Stimulated activated naive CD8-positive, alpha-beta T cell treated with anti-CD3 and anti-CD28 coated beads, Interleukin-15, amount 100 ng/mL, for 72 hours (primary cell): ENCODE results near the gene FCN2.
A peak's percentile ranks its signal among the peaks of the same experiment; 100 is the strongest.

Source experiments
- ATAC-seq: fragments of 150-1000 bp; cut with Tn5 transposase; 2 replicates; pipeline ENCODE4 v1.10.0; 2021; ENCODE audit warnings: mild to moderate bottlenecking, moderate library complexity
- DNase-seq, 2 donors: peaks; one replicate each; pipeline ENCODE4 v3.0.0; 2021 to 2022
- H3K27ac Mint-ChIP-seq, 2 donors: one replicate each; pipeline ENCODE4 v1.8.0; 2022; ENCODE audit warnings: mild to moderate bottlenecking in 2 of 2, mixed read lengths in 2 of 2, moderate library complexity in 2 of 2
- H3K27me3 Mint-ChIP-seq: one replicate; pipeline ENCODE4 v1.8.0; 2022; ENCODE audit warnings: mixed read lengths
- H3K4me1 Mint-ChIP-seq: one replicate; pipeline ENCODE4 v1.8.0; 2022; ENCODE audit warnings: mild to moderate bottlenecking, mixed read lengths
- H3K4me3 Mint-ChIP-seq, 2 donors: one replicate each; pipeline ENCODE4 v1.8.0; 2022; ENCODE audit warnings: mild to moderate bottlenecking in 2 of 2, mixed read lengths in 2 of 2, moderate library complexity in 1 of 2
- H3K9me3 Mint-ChIP-seq, 2 donors: one replicate each; pipeline ENCODE4 v1.8.0; 2022; ENCODE audit warnings: mixed read lengths in 2 of 2

FCN2 gene

GRCh38 chr9:134841180-134841904 lies 39.3 kb upstream of the FCN2 start:
- Mint-ChIP-seq H3K9me3 (no peaks in the 10 kb centered on the region), H3K4me3 (no peak overlapping the region), H3K4me1 (no peaks in the 10 kb centered on the region), H3K27me3 (no peaks in the 10 kb centered on the region), H3K27ac (peak overlapping the region in 1 of 2 donors; percentile 76)
- DNase-seq: no peak
- no peak for ATAC-seq

GRCh38 chr9:134842321-134842720 lies 38.3 kb upstream of the FCN2 start:
- H3K4me3 Mint-ChIP-seq: no peak overlapping the region
- H3K27ac Mint-ChIP-seq: no peak overlapping the region

GRCh38 chr9:134843740-134844139 lies 36.9 kb upstream of the FCN2 start:
- ATAC-seq: no peak

More at GRCh38 chr9:134842321-134842720, 38.3 kb upstream of the FCN2 start:
- Mint-ChIP-seq H3K9me3 (no peaks in the 10 kb centered on the region), H3K27me3 (no peaks in the 10 kb centered on the region), H3K4me1 (no peaks in the 10 kb centered on the region)
- DNase-seq: no peak
- peak; percentile 48 for ATAC-seq

GRCh38 chr9:134844821-134845220 lies 35.8 kb upstream of the FCN2 start:
- DNase-seq (no peak), ATAC-seq (no peak)
- Mint-ChIP-seq H3K4me3 (no peak overlapping the region), H3K9me3 (no peaks in the 10 kb centered on the region), H3K27me3 (no peaks in the 10 kb centered on the region), H3K27ac (no peak overlapping the region), H3K4me1 (no peaks in the 10 kb centered on the region)

More at GRCh38 chr9:134843740-134844139, 36.9 kb upstream of the FCN2 start:
- Mint-ChIP-seq H3K9me3 (no peaks in the 10 kb centered on the region), H3K4me3 (no peak overlapping the region), H3K4me1 (no peaks in the 10 kb centered on the region), H3K27ac (no peak overlapping the region), H3K27me3 (no peaks in the 10 kb centered on the region)
- DNase-seq: no peak

- no peak for DNase-seq
- no peak overlapping the region for H3K4me3 Mint-ChIP-seq
- no peaks in the 10 kb centered on the region for H3K27me3 Mint-ChIP-seq
- no peaks in the 10 kb centered on the region for H3K9me3 Mint-ChIP-seq
- no peak overlapping the region for H3K27ac Mint-ChIP-seq
- H3K4me1 Mint-ChIP-seq: no peaks in the 10 kb centered on the region
- ATAC-seq: no peak
Measured at GRCh38 chr9:134846187-134846586, 34.4 kb upstream of the FCN2 start.

- Mint-ChIP-seq H3K9me3 (no peaks in the 10 kb centered on the region), H3K4me1 (no peaks in the 10 kb centered on the region), H3K27ac (no peak overlapping the region), H3K4me3 (no peak overlapping the region), H3K27me3 (no peaks in the 10 kb centered on the region)
- no peak for DNase-seq
- ATAC-seq: no peak
Measured at GRCh38 chr9:134846699-134847098, 33.9 kb upstream of the FCN2 start.

- H3K4me1 Mint-ChIP-seq: no peaks in the 10 kb centered on the region
Measured at GRCh38 chr9:134847138-134847537, 33.5 kb upstream of the FCN2 start.

GRCh38 chr9:134847752-134848432 lies 32.7 kb upstream of the FCN2 start:
- Mint-ChIP-seq H3K9me3 (no peaks in the 10 kb centered on the region), H3K4me1 (no peaks in the 10 kb centered on the region), H3K4me3 (no peak overlapping the region), H3K27me3 (no peaks in the 10 kb centered on the region), H3K27ac (no peak overlapping the region)
- ATAC-seq (no peak), DNase-seq (no peak)

More at GRCh38 chr9:134847138-134847537, 33.5 kb upstream of the FCN2 start:
- H3K9me3 Mint-ChIP-seq: no peaks in the 10 kb centered on the region
- H3K27me3 Mint-ChIP-seq: no peaks in the 10 kb centered on the region
- H3K27ac Mint-ChIP-seq: no peak overlapping the region
- DNase-seq (no peak), ATAC-seq (no peak)
- no peak overlapping the region for H3K4me3 Mint-ChIP-seq

GRCh38 chr9:134848504-134848903 lies 32.1 kb upstream of the FCN2 start:
- no peak for ATAC-seq
- no peaks in the 10 kb centered on the region for H3K4me1 Mint-ChIP-seq
- no peak overlapping the region for H3K4me3 Mint-ChIP-seq
- no peaks in the 10 kb centered on the region for H3K9me3 Mint-ChIP-seq
- no peak for DNase-seq
- H3K27ac Mint-ChIP-seq: no peak overlapping the region
- no peaks in the 10 kb centered on the region for H3K27me3 Mint-ChIP-seq

- Mint-ChIP-seq H3K27ac (no peak overlapping the region), H3K9me3 (no peaks in the 10 kb centered on the region), H3K27me3 (peaks cover 7% of the 10 kb centered on the region), H3K4me3 (no peak overlapping the region), H3K4me1 (no peaks in the 10 kb centered on the region)
- DNase-seq: no peak
- no peak for ATAC-seq
Measured at GRCh38 chr9:134850611-134851010, 30.0 kb upstream of the FCN2 start.

GRCh38 chr9:134851020-134851419 lies 29.6 kb upstream of the FCN2 start:
- no peak for DNase-seq
- no peak overlapping the region for H3K27ac Mint-ChIP-seq
- H3K4me3 Mint-ChIP-seq: no peak overlapping the region
- H3K9me3 Mint-ChIP-seq: no peaks in the 10 kb centered on the region
- H3K4me1 Mint-ChIP-seq: no peaks in the 10 kb centered on the region
- no peak for ATAC-seq
- peaks cover 7% of the 10 kb centered on the region for H3K27me3 Mint-ChIP-seq

GRCh38 chr9:134852906-134853654 lies 27.5 kb upstream of the FCN2 start:
- peaks cover 17% of the 10 kb centered on the region for H3K27me3 Mint-ChIP-seq
- no peak overlapping the region for H3K4me3 Mint-ChIP-seq
- no peak for DNase-seq
- no peak overlapping the region for H3K27ac Mint-ChIP-seq
- peaks cover 1% of the 10 kb centered on the region for H3K4me1 Mint-ChIP-seq
- peaks cover 0 to 8% of the 10 kb centered on the region in 2 donors for H3K9me3 Mint-ChIP-seq
- ATAC-seq: no peak

GRCh38 chr9:134853893-134854292 lies 26.7 kb upstream of the FCN2 start:
- Mint-ChIP-seq H3K27me3 (peaks cover 17% of the 10 kb centered on the region), H3K4me3 (no peak overlapping the region), H3K9me3 (peaks cover 0 to 8% of the 10 kb centered on the region in 2 donors), H3K4me1 (peaks cover 9% of the 10 kb centered on the region), H3K27ac (no peak overlapping the region)
- DNase-seq (no peak), ATAC-seq (no peak)

- DNase-seq (no peak), ATAC-seq (no peak)
- Mint-ChIP-seq H3K9me3 (peaks cover 0 to 8% of the 10 kb centered on the region in 2 donors), H3K4me3 (no peak overlapping the region), H3K27me3 (peaks cover 17% of the 10 kb centered on the region), H3K27ac (no peak overlapping the region), H3K4me1 (peaks cover 9% of the 10 kb centered on the region)
Measured at GRCh38 chr9:134854541-134854981, 26.0 kb upstream of the FCN2 start.

- no peak for DNase-seq
- no peak for ATAC-seq
- H3K27ac Mint-ChIP-seq: peak overlapping the region; percentile 31 to 36
- peaks cover 17% of the 10 kb centered on the region for H3K27me3 Mint-ChIP-seq
- no peak overlapping the region for H3K4me3 Mint-ChIP-seq
- peaks cover 9% of the 10 kb centered on the region for H3K4me1 Mint-ChIP-seq
- H3K9me3 Mint-ChIP-seq: peaks cover 0 to 8% of the 10 kb centered on the region in 2 donors
Measured at GRCh38 chr9:134855231-134855899, 25.2 kb upstream of the FCN2 start.
